Motor neuron (in vitro differentiated cells): ENCODE results near the gene ARMC5. TPM values are rescaled to one million over a fixed set of nuclear protein-coding genes. Genes with fewer than 3 reads are reported as not detected.
A peak's percentile ranks its signal among the peaks of the same experiment; 100 is the strongest.
"Not testable (repeated sequence)": the region's sequence is repeated elsewhere in the genome, so short reads cannot be mapped to it uniquely, and the experiment has no call there.

Experiments used
- ATAC-seq, 8 experiments: fragments of 200-7000 bp; cut with Tn5 transposase; replicated peaks in 6 of 8; 2 replicates each; pipeline ENCODE4 v1.8.0; 2021; ENCODE audit warnings: mild to moderate bottlenecking in 8 of 8, moderate library complexity in 8 of 8
- H3K27ac ChIP-seq, 2 donors: fragments of 250-450 bp; sonication (Bioruptor Pico); 2 replicates each; pipeline ENCODE4 v1.9.0; 2021; ENCODE audit warnings: antibody characterized with exemption in 2 of 2, mild to moderate bottlenecking in 2 of 2, moderate library complexity in 1 of 2
- H3K4me1 ChIP-seq, 2 donors: fragments of 250-450 bp; sonication (Bioruptor Pico); replicated peaks in 1 of 2; 2 replicates each; pipeline ENCODE4 v1.6.1; 2021; ENCODE audit warnings: antibody characterized with exemption in 2 of 2, mild to moderate bottlenecking in 2 of 2, moderate library complexity in 1 of 2
- H3K4me3 ChIP-seq, 5 donors: fragments of 250-450 bp; sonication (Bioruptor Pico); 2 replicates each; pipeline ENCODE4 v1.9.0; 2021; ENCODE audit warnings: antibody characterized with exemption in 5 of 5, mild to moderate bottlenecking in 5 of 5, moderate library complexity in 4 of 5
- WGBS, 10 experiments: fragments of 450-650 bp; shearing (Covaris generic); methylation state at CpG; one replicate each; pipeline ENCODE4 v1.0.0; 2022; 5-methylcytosine and 5-hydroxymethylcytosine counted together
- in situ Hi-C, 9 experiments: fragments of 400-800 bp; cut with MboI; loops; one replicate each; pipeline ENCODE4 v1.15.0; 2021; ENCODE audit warnings: low sequenced_read_pairs in 9 of 9, low pct_unique_long_range_greater_than_20kb in 2 of 9; ENCODE audit not compliant: unreplicated experiment in 9 of 9
- total RNA-seq, 8 experiments: library from RNA; unstranded; fragments of 300-600 nt; gene quantifications; 2 replicates each; pipeline versions ENCODE4 v1.2.3 to v1.2.4, GENCODE V29; 2022

The ARMC5 gene
- total RNA-seq, 8 experiments from 2014 or later: 7.4 to 12.3 (median 9.4) TPM

- WGBS, 10 experiments: 40 to 61% (median 51%) methylated on average over 1 to 3 of the region's 3 CpGs; no CpG with 5 or more reads in 5 of the 10 experiments
- ATAC-seq: peak in 1 of 8 experiments; percentile 36
- H3K27ac ChIP-seq: no peak overlapping the region
- H3K4me1 ChIP-seq: no peaks in the 10 kb centered on the region
- in situ Hi-C loops: loop anchor here in 2 of 9 experiments (25.0 kb wide), 1 partner anchor 186 kb away; no protein-coding TSS in a partner anchor
- H3K4me3 ChIP-seq: no peak overlapping the region
These were observed 42.1 kb downstream of the ARMC5 start for GRCh38 chr16:31501226-31501965.

- ATAC-seq: no peak
- Histone ChIP-seq H3K27ac (no peak overlapping the region), H3K4me3 (no peak overlapping the region), H3K4me1 (peaks cover 3% of the 10 kb centered on the region in 2 donors)
- in situ Hi-C loops: loop anchor here in 2 of 9 experiments (25.0 kb wide), 1 partner anchor 185 kb away; no protein-coding TSS in a partner anchor
- 53 to 93% (median 68%) methylated on average over 1 to 4 of the region's 4 CpGs; no CpG with 5 or more reads in 4 of the 10 experiments for WGBS, 10 experiments
These were observed 42.7 kb downstream of the ARMC5 start for GRCh38 chr16:31501966-31502348.

DNA sequence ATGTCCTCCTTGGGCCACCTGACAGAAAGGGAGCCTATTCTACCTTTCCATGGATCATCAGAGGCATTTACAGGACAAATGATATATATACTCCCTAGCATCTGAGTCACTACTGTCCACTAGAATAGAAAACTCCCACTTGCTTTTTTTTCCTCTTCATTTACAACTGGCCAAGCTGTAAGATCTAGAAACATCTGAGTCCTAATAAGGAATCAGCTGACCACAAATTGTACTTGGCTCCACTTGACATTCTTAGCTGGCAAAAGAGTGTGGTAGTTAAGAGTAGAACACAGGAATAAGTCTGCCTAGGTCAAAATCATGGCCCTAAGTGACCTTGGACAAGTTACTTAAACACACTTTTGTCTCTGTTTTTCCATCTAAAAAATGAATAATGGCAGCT, 43.7 kb downstream of the ARMC5 start:
- Histone ChIP-seq H3K27ac (no peak overlapping the region), H3K4me3 (no peak overlapping the region), H3K4me1 (peaks cover 7% of the 10 kb centered on the region in 2 donors)
- ATAC-seq: peak in 2 of 8 experiments; percentile 22 to 34
- in situ Hi-C loops: loop anchor here in 2 of 9 experiments (25.0 kb wide), 1 partner anchor 184 kb away; no protein-coding TSS in a partner anchor

GRCh38 chr16:31503555-31503954, 44.3 kb downstream of the ARMC5 start:
- H3K4me1 ChIP-seq, ATAC-seq, H3K27ac ChIP-seq, H3K4me3 ChIP-seq: not testable (repeated sequence)
- 75 to 100% (median 93%) methylated on average over 2 to 7 of the region's 8 CpGs; no CpG with 5 or more reads in 1 of the 10 experiments for WGBS, 10 experiments
- in situ Hi-C loops: loop anchor here in 2 of 9 experiments (25.0 kb wide), 1 partner anchor 184 kb away; no protein-coding TSS in a partner anchor

DNA sequence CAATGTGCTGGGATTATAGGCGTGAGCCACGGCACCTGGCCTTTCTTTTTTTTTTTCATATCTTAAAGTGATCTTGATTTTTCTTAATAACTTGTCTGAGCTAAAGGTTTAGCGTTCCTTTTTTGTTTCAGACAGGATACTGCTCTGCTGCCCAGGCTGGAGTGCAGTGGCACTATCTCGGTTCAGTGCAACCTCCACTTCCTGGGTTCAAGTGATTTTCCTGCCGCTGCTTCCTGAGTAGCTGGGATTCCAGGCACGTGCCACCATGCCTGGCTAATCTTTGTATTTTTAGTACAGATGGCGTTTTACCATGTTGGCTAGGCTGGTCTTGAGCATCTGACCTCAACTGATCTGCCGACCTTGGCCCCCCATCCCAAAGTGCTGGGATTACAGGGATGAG, 44.9 kb downstream of the ARMC5 start:
- in situ Hi-C loops: loop anchor here in 2 of 9 experiments (25.0 kb wide), 1 partner anchor 183 kb away; no protein-coding TSS in a partner anchor
- no peak for ATAC-seq
- Histone ChIP-seq H3K27ac (no peak overlapping the region), H3K4me1 (peaks cover 7 to 9% of the 10 kb centered on the region in 2 donors), H3K4me3 (no peak overlapping the region)
- 80 to 100% (median 94%) methylated on average over 2 to 8 of the region's 8 CpGs for WGBS, 10 experiments

DNA sequence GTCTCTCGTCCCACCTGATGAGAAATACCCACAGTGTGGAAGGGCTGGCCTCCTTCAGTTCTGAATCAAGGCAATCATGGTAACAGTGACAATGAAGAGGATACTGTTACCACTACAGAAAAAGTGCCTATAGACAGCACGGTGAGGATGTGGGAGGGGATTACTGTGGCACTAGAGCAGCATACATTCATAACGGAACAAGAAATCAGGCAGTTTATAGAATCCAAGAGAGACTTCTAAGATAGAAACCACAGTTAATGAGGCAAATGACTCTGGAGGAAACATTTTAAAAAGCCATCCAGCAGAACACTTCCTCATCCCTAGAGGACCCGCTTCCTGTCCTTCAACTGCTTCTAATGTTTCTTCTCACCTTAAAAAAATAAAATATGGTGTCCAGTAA, 46.2 kb downstream of the ARMC5 start:
- Histone ChIP-seq H3K4me3 (no peak overlapping the region), H3K4me1 (peaks cover 14 to 15% of the 10 kb centered on the region in 2 donors), H3K27ac (no peak overlapping the region)
- in situ Hi-C loops: loop anchor here in 2 of 9 experiments (25.0 kb wide), 1 partner anchor 182 kb away; no protein-coding TSS in a partner anchor
- 76 to 100% (median 90%) methylated on average over 1 to 4 of the region's 4 CpGs; no CpG with 5 or more reads in 1 of the 10 experiments for WGBS, 10 experiments
- ATAC-seq: no peak

DNA sequence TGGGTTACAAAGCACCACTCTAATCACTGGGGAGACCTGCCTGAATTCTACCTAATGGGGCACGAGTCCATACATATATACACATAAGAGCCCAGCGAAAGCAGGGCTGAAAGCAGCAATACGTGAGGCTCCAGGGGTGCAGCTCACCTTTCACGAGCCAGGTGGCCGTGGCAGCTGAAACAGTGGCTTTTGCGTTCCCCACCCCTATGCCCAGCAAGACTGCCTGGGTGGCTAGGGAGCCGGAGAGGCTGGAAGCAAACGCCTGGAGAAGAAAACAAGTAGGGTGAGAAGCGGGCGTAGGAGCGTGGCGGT, 48.3 kb downstream of the ARMC5 start:
- Histone ChIP-seq H3K27ac (peak overlapping the region; percentile 88 to 98), H3K4me1 (peaks cover 14 to 15% of the 10 kb centered on the region in 2 donors), H3K4me3 (peak overlapping the region; percentile 74 to 100 (median 89))
- 0 to 16% (median 0%) methylated on average over 1 to 5 of the region's 12 CpGs; no CpG with 5 or more reads in 6 of the 10 experiments for WGBS, 10 experiments
- in situ Hi-C loops: loop anchor here in 2 of 9 experiments (25.0 kb wide), 1 partner anchor 180 kb away; no protein-coding TSS in a partner anchor
- no peak for ATAC-seq

DNA sequence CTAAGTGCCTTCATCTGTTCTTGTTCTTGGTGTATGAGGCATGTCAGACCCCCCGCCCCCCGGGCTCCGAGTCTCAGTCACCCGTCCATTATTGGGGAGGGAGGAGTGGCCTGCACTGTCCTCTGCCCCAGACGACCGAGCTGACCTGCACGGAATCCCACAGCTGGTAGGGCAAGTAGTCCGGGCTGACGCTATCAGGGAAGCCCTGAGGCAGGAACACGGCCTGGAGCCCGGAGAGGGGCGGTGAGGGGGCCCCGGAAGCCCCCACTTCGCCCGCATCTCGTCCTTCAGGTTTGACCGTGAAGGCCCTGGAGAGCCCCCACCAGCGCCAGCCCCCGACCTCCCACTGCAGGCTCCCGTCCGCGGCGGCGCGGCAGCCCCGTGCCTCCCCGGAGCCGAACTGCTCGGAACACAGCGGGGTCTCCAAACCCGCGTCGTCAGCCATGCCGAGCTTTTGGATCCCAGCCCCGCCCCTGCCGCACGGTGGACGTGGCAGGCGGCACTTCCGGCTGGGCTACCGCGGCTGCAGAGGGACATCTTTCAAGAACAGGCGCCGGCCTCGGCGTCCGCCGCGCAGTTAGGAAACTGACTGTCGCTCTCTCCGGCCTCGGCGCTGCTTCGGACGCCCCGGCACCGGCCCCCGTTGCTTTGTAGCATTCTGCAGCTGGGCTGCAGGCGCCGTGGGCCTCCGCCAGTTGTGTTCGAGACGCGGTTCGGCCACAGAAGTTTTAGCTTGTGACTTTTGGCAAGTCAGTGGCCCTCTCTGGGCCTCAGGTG, 48.8 kb downstream of the ARMC5 start, which contains the start of gene RUSF1:
Gene RUSF1 (minus strand): TSS at position 463 of the 777 bp plus-strand sequence. CDS start 18 bp downstream, at position 445.
- Histone ChIP-seq H3K4me3 (peak within 1 kb of the TSS; percentile 74 to 100 (median 89)), H3K4me1 (peaks cover 14 to 15% of the 10 kb centered on the region in 2 donors), H3K27ac (peak within 1 kb of the TSS; percentile 88 to 98)
- in situ Hi-C loops: loop anchor here in 2 of 9 experiments (25.0 kb wide), 1 partner anchor 179 kb away; no protein-coding TSS in a partner anchor
- WGBS, 10 experiments: 0% methylated on average over 1 to 8 of the region's 65 CpGs; no CpG with 5 or more reads in 6 of the 10 experiments
- peak; percentile 88 to 97 (median 94) for ATAC-seq

GRCh38 chr16:31508706-31509195, 49.5 kb downstream of the ARMC5 start:
- 6 to 50% (median 21%) methylated on average over 2 to 6 of the region's 6 CpGs; no CpG with 5 or more reads in 1 of the 10 experiments for WGBS, 10 experiments
- peak overlapping the region; percentile 88 to 98 for H3K27ac ChIP-seq
- peak overlapping the region; percentile 74 to 100 (median 89) for H3K4me3 ChIP-seq
- peak; percentile 0 to 12 (median 6) for ATAC-seq
- in situ Hi-C loops: loop anchor here in 2 of 9 experiments (25.0 kb wide), 1 partner anchor 179 kb away; no protein-coding TSS in a partner anchor
- H3K4me1 ChIP-seq: peaks cover 14 to 15% of the 10 kb centered on the region in 2 donors

DNA sequence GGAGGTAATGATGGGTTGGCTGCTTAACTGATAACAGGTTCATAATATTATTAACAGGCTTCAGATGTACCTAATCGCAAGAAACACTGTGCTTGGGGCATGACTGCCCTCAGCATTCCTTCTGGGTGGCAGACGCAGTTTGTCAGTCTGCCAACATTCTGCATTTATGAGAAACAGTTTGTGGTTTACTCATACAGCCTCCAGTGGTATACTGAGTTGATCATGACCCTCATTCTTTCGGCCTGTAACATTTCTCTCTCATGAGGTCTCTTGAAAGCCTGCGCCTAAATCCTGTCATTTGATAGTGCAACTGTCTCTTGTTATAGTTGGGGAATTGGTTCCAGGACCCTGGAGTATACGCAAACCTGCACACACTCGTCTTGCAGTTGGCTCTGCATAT, 53.8 kb downstream of the ARMC5 start:
- 14 to 100% (median 60%) methylated on average over 1 to 4 of the region's 6 CpGs; no CpG with 5 or more reads in 1 of the 10 experiments for WGBS, 10 experiments
- Histone ChIP-seq H3K4me1 (peaks cover 7 to 11% of the 10 kb centered on the region in 2 donors), H3K27ac (no peak overlapping the region), H3K4me3 (no peak overlapping the region)
- ATAC-seq: no peak
- in situ Hi-C loops: loop anchor here in 2 of 9 experiments (25.0 kb wide), 1 partner anchor 174 kb away; no protein-coding TSS in a partner anchor

DNA sequence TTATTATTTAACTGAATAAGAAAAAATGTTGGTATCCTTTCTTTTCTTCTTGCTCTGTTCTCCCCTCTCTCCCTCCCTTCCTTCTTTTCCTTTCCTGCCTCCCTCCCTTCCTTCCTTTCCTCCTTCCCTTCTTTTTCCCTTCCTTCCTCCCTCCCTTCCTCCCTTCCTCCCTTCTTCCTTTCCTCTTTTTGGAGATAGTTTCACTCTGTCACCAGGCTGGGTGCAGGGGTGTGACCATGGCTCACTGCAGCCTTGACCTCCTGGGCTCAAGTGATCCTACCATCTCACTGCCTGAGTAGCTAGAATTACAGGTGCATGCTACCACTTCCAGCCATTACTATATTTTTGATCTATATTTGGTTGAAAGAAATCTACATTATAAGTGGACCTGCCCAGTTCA, 54.6 kb downstream of the ARMC5 start:
- in situ Hi-C loops: loop anchor here in 2 of 9 experiments (25.0 kb wide), 1 partner anchor 173 kb away; no protein-coding TSS in a partner anchor
- Histone ChIP-seq H3K27ac (no peak overlapping the region), H3K4me3 (no peak overlapping the region), H3K4me1 (peaks cover 7 to 11% of the 10 kb centered on the region in 2 donors)
- no peak for ATAC-seq
